NOMO-1 treated with dmso at 0.1 percent for 144 hours (cell line): ENCODE measurements around the gene RPL38.

Experiments
- DNase-seq: peaks from one replicate; lab custom pipeline; 2025; ENCODE audit not compliant: unreplicated experiment; lab: John Stamatoyannopoulos, UW

RPL38 gene

GRCh38 chr17:74245871-74246270 is 42.4 kb downstream of the RPL38 start:
- no peak for DNase-seq

- DNase-seq, result no peak
These were observed 46.3 kb downstream of the RPL38 start for GRCh38 chr17:74249590-74250270.

DNA sequence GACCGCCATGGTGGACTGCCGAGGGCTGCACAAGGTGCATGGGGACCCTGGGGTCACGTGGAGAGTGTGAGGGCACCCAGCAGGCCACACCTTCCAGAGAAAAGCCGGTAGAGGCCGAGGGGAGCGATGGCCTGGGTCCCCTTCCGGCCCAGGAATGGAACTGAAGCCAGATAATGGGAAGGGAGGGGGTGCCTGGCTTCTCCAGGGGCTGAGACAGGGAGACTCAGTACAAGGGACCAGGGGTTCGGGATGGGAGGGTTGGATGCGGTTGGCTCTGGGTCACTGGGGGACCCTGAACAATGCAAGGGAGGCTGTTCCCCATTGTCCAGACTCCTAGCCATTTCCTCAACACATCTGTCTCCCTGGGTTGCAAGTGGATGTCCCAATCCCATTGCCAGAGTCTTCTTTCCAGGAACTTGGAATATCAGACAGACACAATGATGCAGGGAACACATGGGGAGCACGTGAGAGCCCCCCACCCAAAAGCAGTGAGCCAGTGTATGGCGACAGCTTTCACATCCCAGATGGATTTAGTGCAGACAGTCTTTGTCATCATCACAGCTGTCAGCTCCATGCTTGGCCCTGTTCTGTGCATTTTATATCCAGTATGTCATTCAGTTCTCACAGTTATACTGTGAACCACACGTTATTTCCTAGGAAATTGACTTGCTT is 47.0 kb downstream of the RPL38 start:
- DNase-seq, result no peak

GRCh38 chr17:74251051-74251450 is 47.6 kb downstream of the RPL38 start:
- DNase-seq, result no peak

DNA sequence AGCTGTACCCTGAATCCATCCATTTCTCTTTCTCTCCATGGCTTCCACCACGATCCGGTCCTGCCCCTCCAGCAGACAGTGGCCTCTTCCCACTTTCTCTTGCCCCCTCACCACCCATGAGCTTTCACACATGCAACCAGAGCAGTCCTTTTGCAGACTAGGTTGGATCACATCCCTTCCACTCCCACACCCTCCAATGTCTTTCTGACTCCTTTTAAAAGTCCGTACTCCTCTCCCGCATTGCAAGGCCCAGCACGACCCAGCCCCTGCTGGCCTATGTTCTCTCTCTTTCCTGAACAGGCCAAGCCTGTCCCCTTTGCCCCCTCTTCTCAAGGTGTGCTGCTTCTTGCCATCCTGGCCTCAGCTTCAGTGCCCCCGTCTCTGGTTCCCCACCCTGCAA is 48.1 kb downstream of the RPL38 start:
- no peak for DNase-seq

- DNase-seq, result no peak
These were observed 48.7 kb downstream of the RPL38 start for GRCh38 chr17:74252211-74252610.

DNA sequence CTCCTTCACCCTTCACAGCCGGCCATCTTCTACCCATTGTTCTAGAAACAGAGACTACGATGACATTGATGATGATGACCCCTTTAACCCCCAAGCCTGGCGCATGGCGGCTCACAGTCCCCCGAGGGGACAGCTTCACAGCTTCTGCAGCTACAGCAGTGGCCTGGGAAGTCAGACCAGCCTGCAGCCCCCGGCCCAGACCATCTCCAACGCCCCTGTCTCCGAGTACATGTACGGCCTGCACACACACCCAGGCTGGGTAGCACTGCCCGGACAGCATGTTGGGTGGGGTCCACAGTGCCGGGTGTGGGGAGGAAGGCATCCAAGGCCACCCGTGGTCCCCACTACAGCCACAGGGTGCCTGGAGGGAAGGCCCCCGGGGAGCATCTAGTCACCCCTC is 49.6 kb downstream of the RPL38 start:
- DNase-seq, result no peak

DNA sequence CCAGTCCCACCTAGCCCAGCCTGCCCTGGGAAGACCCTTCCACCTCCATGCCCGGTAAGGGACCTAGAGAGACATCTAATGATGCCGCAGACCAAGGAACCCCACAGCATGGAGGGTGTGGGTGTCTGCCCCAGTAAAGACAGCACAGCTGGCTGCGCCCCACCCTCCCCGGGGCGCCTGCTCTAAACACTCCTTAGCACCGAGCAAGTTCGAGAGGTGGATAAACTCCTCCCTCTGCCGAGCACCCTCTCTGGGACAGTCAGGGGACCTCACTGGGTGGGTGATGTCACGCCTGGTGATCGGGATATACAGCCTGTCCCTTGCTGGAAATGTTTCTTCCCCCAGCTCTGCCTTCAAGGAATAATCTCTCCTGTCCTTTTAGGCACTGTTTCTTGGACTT is 53.8 kb downstream of the RPL38 start:
- DNase-seq, result no peak

GRCh38 chr17:74259667-74260524 is 56.4 kb downstream of the RPL38 start:
- DNase-seq, result no peak
